Mononuclear cell (primary cell): ENCODE measurements around the gene RNF146. TPM values are rescaled to one million over a fixed set of nuclear protein-coding genes. Genes with fewer than 3 reads are reported as not detected.
"Not testable (repeated sequence)": the region's sequence is repeated elsewhere in the genome, so short reads cannot be mapped to it uniquely, and the experiment has no call there.

Experiments
- H3K27me3 ChIP-seq: 2 replicates; pipeline ENCODE4 v1.6.0; 2011; ENCODE audit warnings: low read length, control low read depth; ENCODE audit not compliant: insufficient read depth
- H3K4me1 ChIP-seq: 2 replicates; pipeline ENCODE4 v1.5.1; 2011; ENCODE audit warnings: mild to moderate bottlenecking, low read length, control low read depth; ENCODE audit not compliant: insufficient read depth
- H3K4me3 ChIP-seq: 2 replicates; pipeline ENCODE4 v1.5.1; 2011; ENCODE audit warnings: mild to moderate bottlenecking, low read length, moderate library complexity
- H3K9me3 ChIP-seq: 2 replicates; pipeline ENCODE4 v1.5.1; 2011; ENCODE audit warnings: low read depth, mild to moderate bottlenecking, control low read depth, low read length
- total RNA-seq: library from RNA; depleted of rRNA; stranded (reverse); fragments of >200 nt; gene quantifications from one replicate; pipeline ENCODE4 v1.2.3, GENCODE V29; 2012

RNF146 gene
- total RNA-seq, 1 donor: 21.3 TPM

DNA sequence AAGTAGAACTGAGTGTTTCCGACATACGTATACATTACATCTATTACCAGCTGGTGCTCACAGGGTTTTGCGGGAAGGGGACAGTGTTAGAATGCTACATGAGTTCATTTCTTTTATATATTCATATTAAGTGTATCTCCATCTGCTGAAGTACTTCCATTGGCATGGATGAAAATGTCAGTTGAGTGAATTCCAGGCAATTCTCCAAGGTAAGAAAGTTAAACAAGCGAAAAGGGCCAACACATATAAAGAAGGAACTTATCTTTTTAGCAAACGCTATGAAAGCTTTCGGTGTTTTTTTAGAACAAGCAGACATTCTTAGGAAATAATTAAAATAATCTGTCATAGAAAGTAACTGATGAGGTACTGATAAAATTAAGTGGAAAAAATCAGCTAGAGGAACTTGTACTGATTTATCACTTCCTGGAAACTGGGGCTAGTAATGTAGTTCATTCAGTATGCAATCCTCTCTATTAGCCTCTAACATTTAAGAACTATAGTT is 34.6 kb downstream of the RNF146 start:
- Histone ChIP-seq H3K27me3 (no peaks in the 10 kb centered on the region), H3K4me1 (peaks cover 13% of the 10 kb centered on the region), H3K4me3 (no peak overlapping the region), H3K9me3 (no peaks in the 10 kb centered on the region)

- H3K9me3 ChIP-seq: peaks cover 2% of the 10 kb centered on the region
- no peaks in the 10 kb centered on the region for H3K27me3 ChIP-seq
- H3K4me3 ChIP-seq: no peak overlapping the region
- peaks cover 13% of the 10 kb centered on the region for H3K4me1 ChIP-seq
Observed at GRCh38 chr6:127302728-127303660, 36.3 kb downstream of the RNF146 start.

DNA sequence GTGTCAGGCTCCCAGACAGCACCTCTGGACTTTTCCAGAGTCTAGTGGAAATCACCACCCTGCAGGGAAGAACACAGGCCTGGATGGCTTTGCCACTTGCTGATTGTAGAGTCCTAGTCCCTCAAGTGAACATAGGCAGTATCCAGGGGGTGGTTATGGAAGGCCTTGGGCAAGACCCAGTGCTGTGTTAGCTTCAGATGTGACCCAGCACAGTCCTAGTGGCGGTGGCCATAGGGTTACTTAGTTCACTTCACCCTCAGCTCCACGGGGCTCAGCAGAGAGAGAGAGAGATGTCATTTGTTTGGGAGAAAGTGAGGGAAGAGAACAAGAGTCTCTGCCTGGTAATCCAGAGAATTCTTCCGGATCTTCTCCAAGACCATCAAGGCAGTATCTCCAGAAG is 37.3 kb downstream of the RNF146 start:
- H3K9me3 ChIP-seq: peaks cover 11% of the 10 kb centered on the region
- no peaks in the 10 kb centered on the region for H3K27me3 ChIP-seq
- peaks cover 13% of the 10 kb centered on the region for H3K4me1 ChIP-seq
- no peak overlapping the region for H3K4me3 ChIP-seq

- Histone ChIP-seq H3K4me1 (peaks cover 13% of the 10 kb centered on the region), H3K4me3 (no peak overlapping the region), H3K9me3 (peaks cover 12% of the 10 kb centered on the region), H3K27me3 (no peaks in the 10 kb centered on the region)
Observed at GRCh38 chr6:127305741-127306140, 39.1 kb downstream of the RNF146 start.

DNA sequence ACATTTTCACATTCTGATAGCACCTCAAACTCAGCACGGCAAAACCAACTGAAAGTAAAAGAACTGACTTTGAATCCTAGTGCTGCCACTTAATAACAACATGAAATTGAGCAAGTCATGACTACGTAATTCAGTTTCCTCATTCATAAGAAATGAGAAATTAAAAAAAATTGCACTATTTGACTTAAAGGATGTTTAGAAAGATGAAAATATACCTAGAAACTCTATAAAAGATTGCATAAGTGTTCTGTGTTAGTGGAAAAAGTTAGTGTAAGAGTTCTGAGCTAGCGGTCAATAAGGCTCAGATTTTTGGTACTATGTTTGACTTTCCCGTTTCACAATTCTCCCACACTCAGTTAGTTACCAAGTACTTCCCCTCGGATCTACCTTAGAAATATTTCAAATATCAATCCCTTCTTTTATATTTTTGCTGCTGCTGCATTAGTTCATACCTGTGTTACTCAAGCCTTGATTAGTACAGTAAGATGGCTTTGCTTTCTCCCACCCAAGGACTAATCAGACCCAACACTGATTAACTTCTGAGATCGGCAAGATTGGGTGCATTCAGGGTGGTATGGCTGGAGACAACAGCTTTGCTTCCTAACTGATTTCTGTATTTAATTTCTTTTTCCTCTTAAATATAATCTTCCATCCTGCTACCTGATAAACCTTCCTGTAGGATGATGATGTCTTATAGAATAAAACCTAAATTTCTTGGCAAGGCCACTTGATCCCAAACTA is 50.9 kb downstream of the RNF146 start:
- Histone ChIP-seq H3K4me1 (peaks cover 13% of the 10 kb centered on the region), H3K27me3 (no peaks in the 10 kb centered on the region), H3K4me3 (no peak overlapping the region), H3K9me3 (no peaks in the 10 kb centered on the region)

- H3K27me3 ChIP-seq: no peaks in the 10 kb centered on the region
- H3K4me3 ChIP-seq: no peak overlapping the region
- H3K4me1 ChIP-seq: peaks cover 13% of the 10 kb centered on the region
- H3K9me3 ChIP-seq: no peaks in the 10 kb centered on the region
Observed at GRCh38 chr6:127319686-127320085, 53.0 kb downstream of the RNF146 start.

GRCh38 chr6:127328043-127328609 is 61.5 kb downstream of the RNF146 start:
- no peaks in the 10 kb centered on the region for H3K9me3 ChIP-seq
- no peak overlapping the region for H3K4me3 ChIP-seq
- H3K27me3 ChIP-seq: no peaks in the 10 kb centered on the region
- H3K4me1 ChIP-seq: peaks cover 19% of the 10 kb centered on the region

GRCh38 chr6:127331256-127331655 is 64.6 kb downstream of the RNF146 start:
- H3K27me3 ChIP-seq, H3K4me3 ChIP-seq, H3K9me3 ChIP-seq: not testable (repeated sequence)
- peaks cover 29% of the 10 kb centered on the region for H3K4me1 ChIP-seq

- Histone ChIP-seq H3K4me1 (peaks cover 29% of the 10 kb centered on the region), H3K9me3 (no peaks in the 10 kb centered on the region), H3K27me3 (no peaks in the 10 kb centered on the region), H3K4me3 (no peak overlapping the region)
Observed at GRCh38 chr6:127332383-127332961, 65.8 kb downstream of the RNF146 start.

Other genes starting within 250 kb of the RNF146 start
- gene RSPO3, start 148.2 kb upstream of the RNF146 start, total RNA-seq: not detected
- gene ECHDC1, start 76.7 kb downstream of the RNF146 start, total RNA-seq: 17.9 TPM
- 1.0 TPM for gene KIAA0408, start 192.5 kb downstream of the RNF146 start, total RNA-seq